RWPE1 (cell line): ENCODE measurements around the gene DHRS12.

Source experiments
- CTCF ChIA-PET: fragments of 350-600 bp; sonication (Branson Sonifier 250); formaldehyde crosslinking; extraction: SDS; loops from one replicate; lab custom pipeline; 2021; lab: Yijun Ruan, JAX
- POLR2A ChIA-PET: fragments of 400-600 bp; formaldehyde crosslinking; extraction: SDS; loops from one replicate; lab custom pipeline; 2020; ENCODE audit warnings: antibody characterized with exemption; ENCODE audit not compliant: low non-redundant PET; lab: Yijun Ruan, JAX
- DNase-seq: peaks from one replicate; pipeline ENCODE4 v3.0.0; 2012; ENCODE audit warnings: low spot score
- H3K27ac ChIP-seq: fragments of 450-650 bp; 2 replicates; pipeline ENCODE4 v1.5.1; 2017
- CTCF ChIP-seq: fragments of 450-650 bp; conservative IDR thresholded peaks from 2 replicates; pipeline ENCODE4 v1.5.1; 2017; ENCODE audit warnings: low read depth, mild to moderate bottlenecking

The DHRS12 gene

GRCh38 chr13:51823863-51824262 is 19.9 kb upstream of the DHRS12 start:
- POLR2A ChIA-PET: no interaction called here
- TF ChIP-seq CTCF: no peak
- H3K27ac ChIP-seq: no peak overlapping the region
- CTCF ChIA-PET: no interaction called here
- DNase-seq: no peak

- no peak for TF ChIP-seq CTCF
- no peak for DNase-seq
- H3K27ac ChIP-seq: no peak overlapping the region
- ChIA-PET POLR2A (no interaction called here), CTCF (no interaction called here)
Observed at GRCh38 chr13:51823359-51823758, 19.4 kb upstream of the DHRS12 start.

- no peak for DNase-seq
- no peak for TF ChIP-seq CTCF
- ChIA-PET CTCF (interaction anchor here (0.6 kb wide), 1 partner anchor 68 kb away, joined by 4 read pairs; no protein-coding TSS in a partner anchor), POLR2A (no interaction called here)
- no peak overlapping the region for H3K27ac ChIP-seq
Observed at GRCh38 chr13:51822106-51822815, 18.3 kb upstream of the DHRS12 start.

GRCh38 chr13:51821606-51822005 is 17.6 kb upstream of the DHRS12 start:
- ChIA-PET POLR2A (interaction anchor here (0.6 kb wide), 1 partner anchor 37 kb away, joined by 8 read pairs; no protein-coding TSS in a partner anchor), CTCF (interaction anchor here (0.6 to 0.9 kb wide), 2 partner anchors 28 to 68 kb away, joined by 3 to 4 read pairs; no protein-coding TSS in a partner anchor)
- no peak overlapping the region for H3K27ac ChIP-seq
- TF ChIP-seq CTCF: no peak
- no peak for DNase-seq

- no peak overlapping the region for H3K27ac ChIP-seq
- POLR2A ChIA-PET: no interaction called here
- CTCF ChIA-PET: interaction anchor here (1.2 kb wide), 1 partner anchor 9 kb away, joined by 4 read pairs; no protein-coding TSS in a partner anchor
Observed at GRCh38 chr13:51820016-51820597, 16.1 kb upstream of the DHRS12 start.

GRCh38 chr13:51819544-51819943 is 15.6 kb upstream of the DHRS12 start:
- POLR2A ChIA-PET: no interaction called here
- CTCF ChIA-PET: no interaction called here
- no peak for TF ChIP-seq CTCF
- DNase-seq: no peak
- H3K27ac ChIP-seq: no peak overlapping the region

More at GRCh38 chr13:51820016-51820597, 16.1 kb upstream of the DHRS12 start:
- DNase-seq: no peak
- TF ChIP-seq CTCF: no peak
